Progenitor cell of endocrine pancreas (in vitro differentiated cells): Measurements from ENCODE around the gene PURB. TPM values are rescaled to one million over a fixed set of nuclear protein-coding genes. Genes with fewer than 3 reads are reported as not detected.

Experiments
- DNase-seq: peaks from one replicate; pipeline ENCODE4 v3.0.0; 2021; ENCODE audit warnings: low spot score; ENCODE audit not compliant: unreplicated experiment
- H3K27ac Mint-ChIP-seq: 2 replicates; pipeline ENCODE4 v1.8.0; 2021; ENCODE audit warnings: mild to moderate bottlenecking, moderate library complexity, mixed read lengths
- H3K27me3 Mint-ChIP-seq: 2 replicates; pipeline ENCODE4 v1.8.0; 2021; ENCODE audit warnings: mixed read lengths
- H3K36me3 Mint-ChIP-seq: 2 replicates; pipeline ENCODE4 v1.8.0; 2022; ENCODE audit warnings: mixed read lengths; ENCODE audit not compliant: insufficient read depth
- H3K4me1 Mint-ChIP-seq: 2 replicates; pipeline ENCODE4 v1.8.0; 2021; ENCODE audit warnings: low read depth, mixed read lengths
- H3K4me3 Mint-ChIP-seq: 2 replicates; pipeline ENCODE4 v1.8.0; 2021; ENCODE audit warnings: low read depth, mild to moderate bottlenecking, moderate library complexity, mixed read lengths
- H3K9me3 Mint-ChIP-seq: 2 replicates; pipeline ENCODE4 v1.8.0; 2021; ENCODE audit warnings: low read depth, mixed read lengths
- total RNA-seq: library from RNA; stranded (reverse); gene quantifications from 2 replicates; pipeline ENCODE4 v1.2.1, GENCODE V29; 2021
- TF ChIP-seq, protein P1 (sequence below): fragments of 200-600 bp; sonication (generic); IDR thresholded peaks from one replicate; pipeline ENCODE4 v1.5.0; 2021; ENCODE audit warnings: antibody characterized with exemption, mild to moderate bottlenecking; ENCODE audit not compliant: unreplicated experiment

PURB gene
- total RNA-seq, 1 donor from 2014 or later = 25.0 TPM

DNA sequence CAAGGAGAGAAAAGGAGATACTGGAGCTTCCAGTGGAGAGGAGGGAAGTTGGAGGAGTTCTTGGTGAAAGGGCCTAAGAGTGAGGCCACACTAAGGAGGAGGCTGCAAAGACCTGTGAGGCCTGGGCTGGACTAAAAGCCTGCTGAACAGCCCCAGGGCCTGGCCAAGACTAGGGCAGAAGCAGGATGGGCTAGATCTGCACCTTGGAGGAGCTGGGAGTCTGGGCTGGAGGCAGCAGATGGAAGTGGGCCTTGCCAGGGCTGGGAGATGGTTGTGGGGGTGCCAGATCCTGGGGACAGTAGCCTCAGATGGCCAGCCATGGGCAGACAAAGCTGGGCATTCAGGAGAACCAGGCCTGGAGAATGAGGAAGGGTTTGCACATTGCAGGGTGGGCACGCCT, 6.5 kb upstream of the PURB start:
- no peak for DNase-seq
- H3K27ac Mint-ChIP-seq = no peak overlapping the region
- H3K27me3 Mint-ChIP-seq = peaks cover 20% of the 10 kb centered on the region
- no peaks in the 10 kb centered on the region for H3K9me3 Mint-ChIP-seq
- TF ChIP-seq, protein P1, sequence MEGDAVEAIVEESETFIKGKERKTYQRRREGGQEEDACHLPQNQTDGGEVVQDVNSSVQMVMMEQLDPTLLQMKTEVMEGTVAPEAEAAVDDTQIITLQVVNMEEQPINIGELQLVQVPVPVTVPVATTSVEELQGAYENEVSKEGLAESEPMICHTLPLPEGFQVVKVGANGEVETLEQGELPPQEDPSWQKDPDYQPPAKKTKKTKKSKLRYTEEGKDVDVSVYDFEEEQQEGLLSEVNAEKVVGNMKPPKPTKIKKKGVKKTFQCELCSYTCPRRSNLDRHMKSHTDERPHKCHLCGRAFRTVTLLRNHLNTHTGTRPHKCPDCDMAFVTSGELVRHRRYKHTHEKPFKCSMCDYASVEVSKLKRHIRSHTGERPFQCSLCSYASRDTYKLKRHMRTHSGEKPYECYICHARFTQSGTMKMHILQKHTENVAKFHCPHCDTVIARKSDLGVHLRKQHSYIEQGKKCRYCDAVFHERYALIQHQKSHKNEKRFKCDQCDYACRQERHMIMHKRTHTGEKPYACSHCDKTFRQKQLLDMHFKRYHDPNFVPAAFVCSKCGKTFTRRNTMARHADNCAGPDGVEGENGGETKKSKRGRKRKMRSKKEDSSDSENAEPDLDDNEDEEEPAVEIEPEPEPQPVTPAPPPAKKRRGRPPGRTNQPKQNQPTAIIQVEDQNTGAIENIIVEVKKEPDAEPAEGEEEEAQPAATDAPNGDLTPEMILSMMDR = no peak
- H3K4me1 Mint-ChIP-seq = peaks cover 6% of the 10 kb centered on the region
- H3K36me3 Mint-ChIP-seq = no peaks in the 10 kb centered on the region
- H3K4me3 Mint-ChIP-seq = no peak overlapping the region

DNA sequence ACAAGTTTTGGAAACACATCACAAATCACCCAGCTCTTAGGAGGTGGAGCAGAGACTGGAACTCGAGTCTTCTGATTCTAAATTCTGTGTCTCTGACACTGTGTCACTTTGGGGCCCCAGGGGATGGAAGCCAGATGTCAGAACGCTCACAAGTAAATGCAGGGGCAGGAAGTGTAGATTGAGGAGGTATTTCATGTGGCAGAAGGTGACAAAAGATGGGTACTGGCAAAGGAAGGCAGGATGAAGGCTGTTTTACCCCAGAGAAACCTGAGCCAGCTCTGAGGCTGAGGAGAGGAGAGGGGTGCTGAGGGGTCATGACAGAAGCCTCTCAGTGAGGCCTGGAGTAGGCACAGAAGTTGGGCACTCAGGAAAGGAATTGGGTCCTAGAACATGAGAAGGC, 6.0 kb upstream of the PURB start:
- no peak overlapping the region for H3K27ac Mint-ChIP-seq
- TF ChIP-seq, protein P1 = no peak
- H3K4me3 Mint-ChIP-seq = no peak overlapping the region
- no peaks in the 10 kb centered on the region for H3K36me3 Mint-ChIP-seq
- H3K4me1 Mint-ChIP-seq = peaks cover 6% of the 10 kb centered on the region
- H3K27me3 Mint-ChIP-seq = peaks cover 20% of the 10 kb centered on the region
- no peaks in the 10 kb centered on the region for H3K9me3 Mint-ChIP-seq
- no peak for DNase-seq

DNA sequence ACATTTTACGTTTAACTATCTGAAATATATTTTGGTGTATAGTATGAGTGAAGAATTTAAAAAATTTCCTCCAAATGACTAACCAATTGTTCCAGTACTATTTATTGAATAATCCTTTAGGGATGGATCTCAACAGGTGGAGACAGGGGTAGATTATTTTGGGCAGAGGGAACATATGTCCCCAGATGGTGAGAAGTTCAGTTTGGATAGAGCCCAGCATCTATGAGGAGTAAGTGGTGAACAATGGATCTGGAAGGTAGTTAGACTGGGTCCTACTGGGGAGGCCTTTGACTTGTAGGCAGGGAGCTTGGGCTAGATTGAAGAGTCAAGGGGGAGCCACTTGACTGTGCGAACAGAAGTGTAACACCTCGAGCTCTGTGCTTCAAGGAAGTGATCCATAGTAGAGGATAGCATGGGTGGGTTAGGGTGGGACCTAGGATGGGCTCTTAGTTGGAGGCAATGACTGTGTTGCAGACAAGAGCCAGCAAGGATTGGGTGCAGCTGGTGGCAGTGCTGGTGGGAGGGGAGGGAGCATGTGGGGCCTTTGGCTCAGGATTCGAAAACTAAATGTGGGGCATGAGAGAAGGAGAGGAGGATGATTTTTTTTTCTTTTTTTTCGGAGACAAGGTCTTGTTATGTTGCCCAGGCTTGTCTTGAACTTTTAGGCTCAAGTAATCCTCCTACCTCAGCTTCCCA, 3.9 kb upstream of the PURB start:
- no peak overlapping the region for H3K27ac Mint-ChIP-seq
- no peak overlapping the region for H3K4me3 Mint-ChIP-seq
- H3K27me3 Mint-ChIP-seq = peaks cover 17% of the 10 kb centered on the region
- TF ChIP-seq, protein P1 = no peak
- H3K36me3 Mint-ChIP-seq = peaks cover 3% of the 10 kb centered on the region
- peaks cover 12% of the 10 kb centered on the region for H3K4me1 Mint-ChIP-seq
- no peaks in the 10 kb centered on the region for H3K9me3 Mint-ChIP-seq
- DNase-seq = no peak

DNA sequence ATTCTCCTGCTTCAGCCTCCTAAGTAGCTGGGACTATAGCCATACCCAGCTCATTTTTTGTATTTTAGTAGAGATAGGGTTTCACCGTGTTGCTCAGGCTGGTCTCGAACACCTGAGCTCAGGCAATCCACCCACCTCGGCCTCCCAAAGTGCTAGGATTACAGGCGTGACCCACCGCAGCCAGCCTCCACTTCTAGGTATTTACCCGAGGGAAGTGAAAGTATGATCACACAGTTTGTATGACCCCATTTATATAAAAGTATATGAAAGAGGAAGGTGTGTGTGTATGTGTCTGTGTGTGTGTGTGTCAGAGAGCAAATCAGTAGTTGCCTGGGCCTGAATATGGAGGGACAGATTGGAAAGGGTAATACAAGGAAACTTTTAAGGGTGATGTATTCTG, 2.0 kb upstream of the PURB start:
- DNase-seq = no peak
- peak overlapping the region; percentile 31 for H3K4me3 Mint-ChIP-seq

DNA sequence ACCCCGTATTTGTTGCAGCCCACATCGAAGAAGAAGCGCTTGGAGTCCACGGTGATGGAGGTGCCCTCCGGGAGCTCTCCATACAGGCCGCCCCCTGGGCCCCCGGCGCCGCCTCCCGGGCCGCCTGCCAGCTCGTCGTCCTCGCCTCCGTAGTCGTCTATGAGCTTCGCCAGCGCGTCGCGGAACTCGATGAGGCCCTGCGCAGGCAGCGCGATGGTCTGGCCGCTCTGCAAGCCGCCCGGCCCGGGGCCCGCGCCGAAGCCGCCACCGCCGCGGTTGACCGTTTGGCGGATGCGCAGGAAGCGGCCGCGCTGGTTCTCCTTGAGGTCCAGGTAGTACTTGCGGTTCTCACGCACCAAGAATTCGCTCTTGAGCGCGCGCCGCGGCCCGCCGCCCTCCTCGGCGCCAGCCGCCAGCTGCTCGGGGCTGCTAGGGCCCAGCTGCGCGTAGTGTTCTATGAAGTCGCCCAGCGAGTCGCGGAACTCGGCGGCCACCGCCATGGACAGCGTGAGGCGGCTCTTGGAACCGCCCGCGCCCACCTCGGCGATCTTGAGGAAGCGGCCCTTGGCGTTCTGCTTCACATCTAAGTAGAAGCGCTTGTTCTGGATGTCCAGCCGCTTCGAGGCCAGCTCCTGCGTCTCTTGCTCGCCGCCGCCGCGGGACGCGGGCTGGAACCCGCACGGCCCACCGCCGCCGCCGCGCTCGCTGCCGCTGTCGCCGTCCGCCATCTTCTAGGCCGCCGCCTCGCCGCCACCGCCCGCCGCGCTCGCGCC, 523 bp downstream of the PURB start:
- DNase-seq = peak; percentile 46
- H3K27ac Mint-ChIP-seq = peak overlapping the region; percentile 94
- H3K4me3 Mint-ChIP-seq = peak overlapping the region; percentile 87
- H3K27me3 Mint-ChIP-seq = peaks cover 11% of the 10 kb centered on the region
- H3K36me3 Mint-ChIP-seq = peaks cover 9% of the 10 kb centered on the region
- H3K9me3 Mint-ChIP-seq = no peaks in the 10 kb centered on the region
- TF ChIP-seq, protein P1 = no peak
- peaks cover 40% of the 10 kb centered on the region for H3K4me1 Mint-ChIP-seq

More for the DNA sequence above, 2.0 kb upstream of the PURB start:
- TF ChIP-seq, protein P1 = no peak
- peaks cover 4% of the 10 kb centered on the region for H3K36me3 Mint-ChIP-seq
- H3K27ac Mint-ChIP-seq = no peak overlapping the region
- peaks cover 22% of the 10 kb centered on the region for H3K4me1 Mint-ChIP-seq
- H3K27me3 Mint-ChIP-seq = peaks cover 17% of the 10 kb centered on the region
- H3K9me3 Mint-ChIP-seq = no peaks in the 10 kb centered on the region
